GM19035 (cell line): ENCODE results near the gene TSHZ2.
"Not testable (repeated sequence)": the region's sequence is repeated elsewhere in the genome, so short reads cannot be mapped to it uniquely, and the experiment has no call there.

Source experiments
- ATAC-seq: cut with Tn5 transposase; IDR thresholded peaks from one replicate; pipeline ENCODE4 v1.9.1; 2021; ENCODE audit not compliant: unreplicated experiment

The TSHZ2 gene

GRCh38 chr20:52963131-52963530, 9.0 kb upstream of the TSHZ2 start:
- ATAC-seq, result no peak

GRCh38 chr20:52964131-52964530, 8.0 kb upstream of the TSHZ2 start:
- no peak for ATAC-seq

GRCh38 chr20:52965380-52965779, 6.8 kb upstream of the TSHZ2 start:
- no peak for ATAC-seq

- ATAC-seq, result no peak
Measured at GRCh38 chr20:52965819-52966218, 6.3 kb upstream of the TSHZ2 start.

- not testable (repeated sequence) for ATAC-seq
Measured at GRCh38 chr20:52966543-52966942, 5.6 kb upstream of the TSHZ2 start.

- ATAC-seq, result no peak
Measured at GRCh38 chr20:52971498-52972189, 514 bp upstream of the TSHZ2 start.

- no peak for ATAC-seq
Measured at GRCh38 chr20:52972965-52973819, 1.0 kb downstream of the TSHZ2 start.

GRCh38 chr20:52974179-52974594, 2.0 kb downstream of the TSHZ2 start:
- no peak for ATAC-seq

- peak; percentile 36 for ATAC-seq
Measured at GRCh38 chr20:52975029-52975732, 3.0 kb downstream of the TSHZ2 start.

- no peak for ATAC-seq
Measured at GRCh38 chr20:52975803-52976531, 3.8 kb downstream of the TSHZ2 start.

- no peak for ATAC-seq
Measured at GRCh38 chr20:52978851-52979250, 6.7 kb downstream of the TSHZ2 start.

GRCh38 chr20:52981051-52981450, 8.9 kb downstream of the TSHZ2 start:
- ATAC-seq, result no peak

- no peak for ATAC-seq
Measured at GRCh38 chr20:52983726-52984450, 11.7 kb downstream of the TSHZ2 start.

GRCh38 chr20:52984451-52984810, 12.3 kb downstream of the TSHZ2 start:
- no peak for ATAC-seq

GRCh38 chr20:52985687-52986086, 13.5 kb downstream of the TSHZ2 start:
- ATAC-seq, result no peak

GRCh38 chr20:52987295-52987694, 15.1 kb downstream of the TSHZ2 start:
- no peak for ATAC-seq

- ATAC-seq, result no peak
Measured at GRCh38 chr20:52991830-52992229, 19.7 kb downstream of the TSHZ2 start.

- ATAC-seq, result no peak
Measured at GRCh38 chr20:52992632-52993031, 20.5 kb downstream of the TSHZ2 start.

GRCh38 chr20:52993076-52993475, 20.9 kb downstream of the TSHZ2 start:
- ATAC-seq, result no peak

- ATAC-seq, result no peak
Measured at GRCh38 chr20:52994184-52994970, 22.2 kb downstream of the TSHZ2 start.
